ENCODE results near the gene PPIP5K2. TPM values are rescaled to one million over a fixed set of nuclear protein-coding genes. Genes with fewer than 3 reads are reported as not detected.
A peak's percentile ranks its signal among the peaks of the same experiment; 100 is the strongest.
"Not testable (repeated sequence)": the region's sequence is repeated elsewhere in the genome, so short reads cannot be mapped to it uniquely, and the experiment has no call there.

Gene PPIP5K2
- polyA plus RNA-seq, 6 donors from 2014 or later: 37.4 to 44.3 (median 39.9) TPM

DNA sequence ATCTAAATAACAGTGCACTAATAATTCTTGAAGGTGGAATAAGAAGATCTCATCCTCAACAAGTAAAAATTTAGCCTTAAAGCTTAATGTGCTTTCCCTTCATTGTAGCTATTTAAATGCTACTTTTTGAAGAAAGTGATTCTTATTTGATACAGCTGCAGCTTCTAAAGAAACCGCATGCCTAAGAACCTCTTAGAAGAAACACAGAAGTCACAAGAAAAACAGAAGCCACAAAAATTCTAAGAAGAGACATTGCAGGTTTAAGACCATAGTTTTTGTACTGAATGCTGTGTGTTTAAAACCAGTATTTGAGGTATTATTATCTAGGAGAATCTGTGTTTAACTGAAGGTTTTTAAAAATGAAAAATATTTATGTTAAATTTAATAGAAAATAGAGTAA is 68.3 kb downstream of the PPIP5K2 start:
- no peaks in the 10 kb centered on the region for H3K27me3 Mint-ChIP-seq
- no peaks in the 10 kb centered on the region for H3K9me3 Mint-ChIP-seq
- H3K27ac Mint-ChIP-seq: peak overlapping the region in 1 of 6 donors; percentile 4
- ATAC-seq (ENCODE audit: low read depth in 2 of 2) (no peak), DNase-seq (no peak)
- peaks cover 0 to 3% (median 0%) of the 10 kb centered on the region in 3 donors for H3K4me1 Mint-ChIP-seq
- no peak overlapping the region for H3K4me3 Mint-ChIP-seq
- peaks cover 16 to 19% of the 10 kb centered on the region in 2 donors for H3K36me3 Mint-ChIP-seq

DNA sequence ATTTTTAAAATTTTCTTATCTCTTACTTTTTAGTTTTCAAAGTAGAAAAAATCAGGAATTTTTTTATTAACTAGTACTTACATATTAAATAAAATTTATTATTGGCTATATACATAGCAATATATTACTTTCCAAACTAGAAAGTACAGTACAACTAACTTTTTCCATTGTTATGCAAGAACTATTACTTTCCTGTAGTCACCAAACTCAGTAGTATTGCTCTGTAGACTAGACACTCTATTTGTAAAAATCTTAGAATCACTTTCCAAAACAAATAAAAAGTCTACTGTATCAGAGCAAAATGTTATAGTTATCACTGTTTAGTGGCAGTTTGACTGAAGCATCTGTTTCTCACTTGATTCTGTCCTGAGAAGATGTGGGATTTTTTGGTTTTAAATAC is 83.1 kb downstream of the PPIP5K2 start:
- Mint-ChIP-seq H3K27ac (no peak overlapping the region), H3K4me3 (no peak overlapping the region), H3K36me3 (peaks cover 12 to 25% of the 10 kb centered on the region in 2 donors), H3K27me3 (no peaks in the 10 kb centered on the region), H3K9me3 (peaks cover 0 to 4% (median 0%) of the 10 kb centered on the region in 7 donors), H3K4me1 (peaks cover 7 to 11% (median 9%) of the 10 kb centered on the region in 3 donors)
- DNase-seq (no peak), ATAC-seq (ENCODE audit: low read depth in 2 of 2) (no peak)

DNA sequence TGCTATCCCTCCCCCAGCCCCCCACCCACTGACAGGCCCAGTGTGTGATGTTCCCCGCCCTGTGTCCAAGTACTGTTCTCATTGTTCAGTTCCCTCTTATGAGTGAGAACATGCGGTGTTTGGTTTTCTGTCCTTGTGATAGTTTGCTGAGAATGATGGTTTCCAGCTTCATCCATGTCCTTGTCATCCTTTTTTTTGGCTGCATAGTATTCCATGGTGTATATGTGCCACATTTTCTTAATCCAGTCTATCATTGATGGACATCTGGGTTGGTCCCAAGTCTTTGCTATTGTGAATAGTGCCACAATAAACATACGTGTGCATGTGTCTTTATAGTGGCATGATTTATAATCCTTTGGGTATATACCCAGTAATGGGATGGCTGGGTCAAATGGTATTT is 84.9 kb downstream of the PPIP5K2 start:
- not testable (repeated sequence) for H3K4me3 Mint-ChIP-seq; H3K9me3 Mint-ChIP-seq; H3K27me3 Mint-ChIP-seq; DNase-seq; ATAC-seq (ENCODE audit: low read depth in 2 of 2); H3K27ac Mint-ChIP-seq
- peaks cover 7 to 14% (median 13%) of the 10 kb centered on the region in 3 donors for H3K4me1 Mint-ChIP-seq
- peaks cover 0 to 16% of the 10 kb centered on the region in 2 donors for H3K36me3 Mint-ChIP-seq

DNA sequence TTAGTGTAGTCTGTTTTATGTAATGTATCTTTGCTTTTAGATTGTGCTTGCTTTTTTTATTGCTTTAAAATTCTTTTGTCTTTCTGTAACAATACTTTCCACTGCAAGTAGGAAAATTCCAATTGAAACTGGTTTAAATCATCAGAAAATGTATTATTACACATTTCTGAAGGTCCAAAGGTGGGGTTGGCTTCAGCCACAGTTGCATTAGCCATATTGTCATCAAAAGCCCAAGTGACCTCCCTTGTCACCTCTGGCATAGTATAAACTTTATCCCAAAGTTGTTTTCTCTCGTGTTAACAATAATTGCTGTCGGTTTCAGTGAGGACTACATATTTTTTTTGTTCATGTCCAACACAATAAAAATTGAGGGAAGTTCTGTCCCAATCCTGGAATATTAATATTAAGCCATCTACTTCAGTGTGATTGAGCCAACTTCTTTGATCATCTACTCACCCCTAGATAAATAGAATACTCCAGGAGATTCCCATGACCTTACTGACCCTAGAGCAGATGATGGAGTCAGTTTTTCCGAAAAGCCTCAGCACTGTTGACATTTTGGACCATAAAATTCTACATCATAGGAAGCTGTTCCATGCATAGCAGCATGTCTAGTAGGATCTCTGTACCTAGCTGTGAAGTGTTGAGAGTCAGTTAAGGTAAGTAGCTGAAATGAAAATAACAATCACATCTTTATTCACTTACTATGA is 86.0 kb downstream of the PPIP5K2 start:
- no peak for DNase-seq
- peaks cover 0 to 13% of the 10 kb centered on the region in 2 donors for H3K36me3 Mint-ChIP-seq
- no peaks in the 10 kb centered on the region for H3K27me3 Mint-ChIP-seq
- no peak for ATAC-seq (ENCODE audit: low read depth in 2 of 2)
- no peak overlapping the region for H3K27ac Mint-ChIP-seq
- no peak overlapping the region for H3K4me3 Mint-ChIP-seq
- H3K9me3 Mint-ChIP-seq: peaks cover 0 to 4% (median 0%) of the 10 kb centered on the region in 7 donors
- peaks cover 9 to 14% (median 13%) of the 10 kb centered on the region in 3 donors for H3K4me1 Mint-ChIP-seq

DNA sequence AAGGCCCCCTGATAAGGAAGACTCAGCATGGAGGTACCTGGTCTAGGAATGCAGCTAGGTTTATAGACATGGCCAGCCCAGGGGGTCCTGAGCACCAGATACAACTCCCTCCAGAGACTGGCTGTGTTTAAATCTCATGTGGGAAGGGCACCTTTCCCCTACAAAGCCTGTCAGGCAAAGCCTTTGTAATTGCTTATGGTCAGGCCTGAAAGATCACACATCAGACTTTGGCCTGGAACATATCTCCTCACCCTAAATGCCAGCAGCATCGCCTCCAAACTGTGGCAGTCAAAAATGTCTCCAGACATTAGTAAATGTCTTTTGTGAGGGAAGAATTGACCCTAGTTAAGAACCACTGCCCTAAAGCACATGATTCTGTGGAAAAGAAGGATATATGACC is 86.9 kb downstream of the PPIP5K2 start:
- Mint-ChIP-seq H3K36me3 (peaks cover 0 to 13% of the 10 kb centered on the region in 2 donors), H3K9me3 (peaks cover 0 to 4% (median 0%) of the 10 kb centered on the region in 7 donors), H3K4me1 (peaks cover 16 to 20% (median 20%) of the 10 kb centered on the region in 3 donors), H3K4me3 (no peak overlapping the region), H3K27me3 (no peaks in the 10 kb centered on the region), H3K27ac (no peak overlapping the region)
- ATAC-seq (ENCODE audit: low read depth in 2 of 2) (no peak), DNase-seq (no peak)

DNA sequence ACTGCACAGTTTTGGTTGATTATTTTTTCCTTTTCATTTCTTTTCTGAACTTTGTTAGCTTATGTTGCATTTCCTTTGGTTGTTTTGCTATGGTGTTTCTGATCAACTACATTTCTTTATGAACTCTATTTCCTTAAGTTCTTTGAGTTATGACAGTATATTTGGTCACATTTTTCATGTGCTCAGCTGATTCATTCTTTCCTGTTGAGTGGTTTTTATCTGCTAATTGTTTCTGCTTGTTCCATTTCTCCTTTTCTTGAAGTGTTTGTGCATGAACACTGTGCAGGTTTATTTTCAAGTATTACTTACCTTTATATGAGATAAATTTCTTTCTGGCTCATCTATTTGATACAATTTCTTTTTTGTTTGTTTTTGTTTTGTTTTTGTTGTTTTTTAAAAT is 87.6 kb downstream of the PPIP5K2 start:
- peaks cover 0 to 13% of the 10 kb centered on the region in 2 donors for H3K36me3 Mint-ChIP-seq
- peaks cover 0 to 4% (median 0%) of the 10 kb centered on the region in 7 donors for H3K9me3 Mint-ChIP-seq
- ATAC-seq (ENCODE audit: low read depth in 2 of 2): peak in 1 of 2 donors; percentile 50
- H3K27ac Mint-ChIP-seq: peak overlapping the region in 3 of 6 donors; percentile 12 to 78 (median 29)
- no peak for DNase-seq
- no peaks in the 10 kb centered on the region for H3K27me3 Mint-ChIP-seq
- peaks cover 20 to 24% (median 23%) of the 10 kb centered on the region in 3 donors for H3K4me1 Mint-ChIP-seq
- no peak overlapping the region for H3K4me3 Mint-ChIP-seq

DNA sequence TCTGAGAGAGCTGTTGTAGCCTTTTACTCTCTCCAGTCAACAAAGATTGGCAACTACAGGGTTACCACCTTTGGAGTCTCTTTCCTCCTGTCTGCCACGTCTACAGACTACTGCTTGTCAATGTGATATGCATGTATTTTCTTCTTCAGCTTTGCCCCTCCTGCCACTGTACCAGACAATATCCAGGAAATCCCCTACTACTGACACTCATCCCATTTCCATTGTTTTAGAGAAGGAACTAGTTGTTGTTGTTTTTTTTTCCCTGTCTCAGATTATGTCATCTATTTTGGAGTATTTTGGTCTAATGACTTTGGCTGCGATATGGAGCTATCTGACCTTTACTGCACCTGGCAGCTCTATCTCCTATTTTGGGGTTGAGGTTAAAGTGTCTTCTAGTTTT is 88.4 kb downstream of the PPIP5K2 start:
- Mint-ChIP-seq H3K27me3 (no peaks in the 10 kb centered on the region), H3K4me1 (peaks cover 20 to 24% (median 23%) of the 10 kb centered on the region in 3 donors), H3K27ac (peak overlapping the region in 1 of 6 donors; percentile 5), H3K9me3 (peaks cover 0 to 4% (median 0%) of the 10 kb centered on the region in 7 donors), H3K36me3 (peaks cover 0 to 12% of the 10 kb centered on the region in 2 donors), H3K4me3 (peak overlapping the region in 1 of 8 donors; percentile 42)
- DNase-seq: no peak
- ATAC-seq (ENCODE audit: low read depth in 2 of 2): no peak

DNA sequence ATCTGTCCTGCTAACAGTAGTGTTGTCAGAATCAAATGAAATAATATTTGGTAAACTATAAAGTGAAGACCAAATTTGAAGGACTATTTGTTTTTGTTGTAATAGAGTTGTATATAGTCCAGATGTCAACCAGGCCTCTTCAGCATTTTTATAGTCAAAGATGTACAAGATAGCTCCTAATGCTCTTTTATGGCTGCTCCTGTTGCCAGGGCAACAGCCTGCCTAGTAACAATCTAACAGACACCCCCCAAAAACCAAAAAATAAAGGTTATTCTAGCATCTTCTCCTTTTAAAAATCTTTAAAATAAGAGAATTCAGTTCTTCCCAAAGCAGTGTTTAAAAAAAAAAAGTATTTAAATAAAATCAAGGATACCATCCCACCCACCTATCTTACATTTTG is 89.0 kb downstream of the PPIP5K2 start:
- ATAC-seq (ENCODE audit: low read depth in 2 of 2): no peak
- Mint-ChIP-seq H3K9me3 (peaks cover 0 to 4% (median 0%) of the 10 kb centered on the region in 7 donors), H3K27me3 (no peaks in the 10 kb centered on the region), H3K36me3 (peaks cover 0 to 6% of the 10 kb centered on the region in 2 donors), H3K4me1 (peaks cover 20 to 24% (median 23%) of the 10 kb centered on the region in 3 donors), H3K4me3 (no peak overlapping the region), H3K27ac (no peak overlapping the region)
- no peak for DNase-seq

DNA sequence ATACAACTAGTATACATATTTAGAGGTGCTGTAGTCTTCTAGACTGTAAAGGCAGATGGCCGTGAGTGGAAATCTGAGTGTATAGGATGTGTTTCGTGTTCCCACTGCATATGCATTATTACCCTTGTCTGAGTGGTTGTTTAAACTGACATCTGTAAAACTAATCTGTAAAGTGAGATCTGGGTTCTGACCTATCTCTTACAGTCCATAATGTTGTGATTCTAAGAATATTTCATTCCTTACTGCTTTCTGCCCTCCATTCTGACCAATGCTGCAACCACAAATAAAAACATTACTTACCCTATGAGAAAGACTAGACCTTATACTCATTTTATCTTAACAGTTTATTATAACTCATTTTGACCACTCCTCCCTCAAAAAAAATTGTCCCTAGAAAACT is 90.9 kb downstream of the PPIP5K2 start:
- Mint-ChIP-seq H3K27me3 (no peaks in the 10 kb centered on the region), H3K36me3 (no peaks in the 10 kb centered on the region), H3K27ac (peak overlapping the region in 1 of 6 donors; percentile 8), H3K4me1 (peaks cover 20 to 24% (median 23%) of the 10 kb centered on the region in 3 donors), H3K9me3 (no peaks in the 10 kb centered on the region), H3K4me3 (no peak overlapping the region)
- DNase-seq: no peak
- no peak for ATAC-seq (ENCODE audit: low read depth in 2 of 2)

DNA sequence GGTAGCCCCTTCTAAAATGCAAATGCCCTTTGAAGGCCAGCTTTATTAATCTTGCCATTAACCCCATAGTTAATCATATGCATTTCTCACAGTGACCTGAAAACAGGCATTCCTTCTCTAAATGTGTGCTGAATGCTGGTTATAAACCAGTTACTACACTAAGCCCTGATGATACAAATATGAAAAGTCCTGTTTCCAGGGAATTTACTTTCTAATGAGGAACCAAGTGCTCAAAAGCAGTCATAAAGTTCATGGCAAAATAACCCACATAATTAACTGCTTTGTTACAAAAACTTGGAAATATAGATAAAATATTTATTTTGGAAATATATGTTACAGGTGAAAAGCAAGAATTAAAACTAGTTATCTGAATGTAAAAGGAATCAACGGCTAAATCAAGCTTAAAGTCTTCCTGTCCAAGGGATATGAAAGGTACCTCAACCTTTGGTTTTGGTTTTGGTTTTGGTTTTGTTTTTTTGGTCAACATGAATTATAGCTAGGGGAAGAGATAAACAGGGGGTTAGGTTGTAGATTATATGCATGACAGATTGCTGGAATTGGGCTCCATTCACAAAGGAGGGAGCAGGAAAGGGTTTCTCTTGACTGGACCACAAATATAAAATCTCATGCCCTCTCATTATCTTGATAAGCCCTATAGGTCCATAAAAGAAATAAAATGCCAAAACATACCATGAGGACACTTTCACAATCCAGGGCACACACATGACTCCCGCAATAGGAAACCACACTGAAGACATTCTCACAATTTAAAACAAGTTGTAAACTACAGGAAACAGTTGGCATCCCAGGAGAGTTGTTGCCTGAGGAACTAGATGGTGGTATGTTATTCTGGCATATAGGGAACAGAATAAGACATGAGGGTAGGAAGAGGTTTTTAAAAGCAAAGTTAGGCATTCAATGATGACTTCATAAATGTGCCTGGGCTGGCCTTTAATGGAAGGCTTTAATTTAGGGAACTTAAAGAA is 91.8 kb downstream of the PPIP5K2 start:
- peak overlapping the region in 6 of 8 donors; percentile 31 to 78 (median 58) for H3K4me3 Mint-ChIP-seq
- H3K27ac Mint-ChIP-seq: peak overlapping the region in 3 of 6 donors; percentile 72 to 78 (median 72)
- no peaks in the 10 kb centered on the region for H3K36me3 Mint-ChIP-seq
- no peaks in the 10 kb centered on the region for H3K9me3 Mint-ChIP-seq
- H3K27me3 Mint-ChIP-seq: no peaks in the 10 kb centered on the region
- peaks cover 19 to 20% (median 19%) of the 10 kb centered on the region in 3 donors for H3K4me1 Mint-ChIP-seq
- ATAC-seq (ENCODE audit: low read depth in 2 of 2): peak; percentile 70 to 75
- DNase-seq: peak; percentile 23

DNA sequence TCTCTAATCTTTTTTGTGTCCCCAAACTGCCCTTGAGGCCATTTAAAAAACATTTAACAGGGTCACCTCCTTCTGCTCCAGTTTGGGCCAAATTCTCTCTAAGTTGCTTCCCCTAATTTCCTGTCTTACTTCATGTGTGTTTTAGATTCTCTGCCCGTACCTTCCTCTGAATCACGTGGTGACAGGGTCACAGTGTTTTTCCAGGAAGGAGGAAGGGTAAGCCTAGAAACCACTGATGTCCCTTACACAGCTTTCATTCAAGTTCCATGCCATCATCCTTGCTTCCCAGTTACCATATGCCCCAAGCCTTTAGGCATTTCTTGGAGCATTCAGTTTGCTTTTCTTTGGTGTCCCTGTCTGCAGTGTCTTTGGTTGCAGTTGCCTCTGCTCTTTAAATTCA is 96.0 kb downstream of the PPIP5K2 start:
- no peaks in the 10 kb centered on the region for H3K36me3 Mint-ChIP-seq
- H3K27me3 Mint-ChIP-seq: no peaks in the 10 kb centered on the region
- H3K9me3 Mint-ChIP-seq: peaks cover 0 to 6% (median 2%) of the 10 kb centered on the region in 7 donors
- no peak overlapping the region for H3K27ac Mint-ChIP-seq
- peaks cover 9 to 11% (median 10%) of the 10 kb centered on the region in 3 donors for H3K4me1 Mint-ChIP-seq
- ATAC-seq (ENCODE audit: low read depth in 2 of 2): no peak
- H3K4me3 Mint-ChIP-seq: no peak overlapping the region
- no peak for DNase-seq

DNA sequence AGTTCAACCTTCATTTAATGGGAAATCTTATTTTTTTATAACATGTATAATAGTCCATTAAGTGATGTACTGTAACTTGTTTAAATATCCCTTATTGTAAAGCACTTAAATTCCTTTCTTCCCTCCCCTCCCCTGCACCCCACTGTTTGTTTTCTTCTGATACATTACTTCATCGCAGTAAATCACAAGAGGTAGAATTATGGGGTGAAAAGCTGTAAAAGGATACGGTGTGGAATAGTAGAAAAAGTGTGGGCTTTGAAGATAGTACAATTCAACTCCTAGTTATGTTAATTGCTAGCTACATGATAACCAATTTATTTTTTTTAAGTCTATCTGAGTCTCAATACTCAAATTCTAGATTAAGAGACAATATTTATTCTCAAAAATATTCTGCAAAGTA is 96.6 kb downstream of the PPIP5K2 start:
- H3K4me3 Mint-ChIP-seq: no peak overlapping the region
- peaks cover 0 to 6% (median 2%) of the 10 kb centered on the region in 7 donors for H3K9me3 Mint-ChIP-seq
- H3K27me3 Mint-ChIP-seq: no peaks in the 10 kb centered on the region
- DNase-seq: no peak
- peak overlapping the region in 1 of 6 donors; percentile 26 for H3K27ac Mint-ChIP-seq
- peaks cover 6 to 7% (median 7%) of the 10 kb centered on the region in 3 donors for H3K4me1 Mint-ChIP-seq
- ATAC-seq (ENCODE audit: low read depth in 2 of 2): no peak
- no peaks in the 10 kb centered on the region for H3K36me3 Mint-ChIP-seq

DNA sequence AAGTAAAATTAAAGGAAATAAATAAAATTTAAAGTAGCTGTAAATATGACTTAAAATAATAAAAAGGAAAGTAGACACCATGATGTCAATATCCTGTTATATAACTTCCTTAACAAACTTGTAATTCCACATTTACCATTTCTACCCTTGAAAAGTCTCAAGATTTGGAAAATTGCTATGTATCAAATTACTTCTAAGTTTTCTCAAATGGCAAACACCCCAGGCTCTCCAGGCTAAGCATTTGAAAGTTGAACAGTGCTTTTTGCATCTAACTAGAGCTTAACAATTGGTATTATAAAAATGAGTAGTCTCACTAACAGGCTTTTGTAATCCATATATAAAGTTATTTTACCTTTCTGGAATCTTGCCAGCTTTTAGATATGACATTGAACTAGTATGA is 97.0 kb downstream of the PPIP5K2 start:
- DNase-seq (no peak), ATAC-seq (ENCODE audit: low read depth in 2 of 2) (no peak)
- Mint-ChIP-seq H3K36me3 (no peaks in the 10 kb centered on the region), H3K27me3 (no peaks in the 10 kb centered on the region), H3K9me3 (peaks cover 0 to 6% (median 2%) of the 10 kb centered on the region in 7 donors), H3K27ac (no peak overlapping the region), H3K4me1 (peaks cover 2 to 3% (median 3%) of the 10 kb centered on the region in 3 donors), H3K4me3 (no peak overlapping the region)

All from naive B cell (primary cell).